Stimulated activated CD4-positive, alpha-beta T cell treated with anti-CD3 and anti-CD28 coated beads, Interleukin-12 subunit alpha, Interleukin-12 subunit beta, amount 100 ng/mL, for 24 hours (primary cell): ENCODE results near the gene MTRF1.
A peak's percentile ranks its signal among the peaks of the same experiment; 100 is the strongest.

Source experiments
- DNase-seq, 2 experiments: peaks; one replicate each; pipeline ENCODE4 v3.0.0-alpha.2; 2020; ENCODE audit warnings: low read depth in 2 of 2

Gene MTRF1

DNA sequence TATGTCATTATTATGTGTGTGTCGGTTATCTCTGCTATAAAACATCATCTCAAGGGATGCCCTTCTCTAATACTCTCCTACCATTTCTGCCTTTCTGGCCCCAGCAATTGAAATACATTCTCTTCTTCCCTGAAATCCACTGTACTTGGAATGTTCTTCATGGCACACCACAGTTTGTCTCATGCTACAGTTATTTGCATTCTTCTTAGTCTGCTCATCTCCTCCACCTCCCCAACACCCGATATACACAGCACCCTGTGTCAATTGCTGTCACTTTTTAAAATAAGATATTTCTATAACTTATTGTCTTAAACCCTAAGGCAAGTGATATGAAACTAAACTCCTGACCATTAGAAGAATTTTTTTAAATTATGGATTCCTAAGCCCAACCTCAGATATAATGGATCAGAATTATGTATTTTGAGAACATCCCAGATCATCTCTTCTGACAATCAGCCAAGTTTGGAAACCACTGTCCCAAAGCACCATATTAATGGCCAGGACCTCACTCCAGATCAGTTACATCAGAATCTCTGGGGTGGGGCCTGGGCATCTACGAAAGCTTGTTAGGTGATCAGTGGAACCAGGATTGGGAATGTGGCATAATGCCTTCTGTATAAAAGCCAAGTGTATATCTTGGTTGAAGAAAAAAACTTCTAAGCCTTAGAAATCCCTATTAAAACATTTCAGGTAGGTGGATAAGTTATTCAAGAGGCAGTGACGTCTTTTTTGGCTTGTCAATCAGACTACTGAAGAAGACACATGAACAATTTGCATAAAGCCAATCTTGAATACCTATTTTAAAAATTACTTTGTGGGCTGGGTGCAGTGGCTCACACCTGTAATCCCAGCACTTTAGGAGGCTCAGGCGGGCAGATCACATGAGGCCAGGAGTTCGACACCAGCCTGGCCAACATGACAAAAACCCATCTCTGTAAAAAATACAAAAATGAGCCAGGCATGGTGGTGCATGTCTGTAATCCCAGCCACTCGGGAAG, 39.0 kb downstream of the MTRF1 start:
- no peak for DNase-seq

DNA sequence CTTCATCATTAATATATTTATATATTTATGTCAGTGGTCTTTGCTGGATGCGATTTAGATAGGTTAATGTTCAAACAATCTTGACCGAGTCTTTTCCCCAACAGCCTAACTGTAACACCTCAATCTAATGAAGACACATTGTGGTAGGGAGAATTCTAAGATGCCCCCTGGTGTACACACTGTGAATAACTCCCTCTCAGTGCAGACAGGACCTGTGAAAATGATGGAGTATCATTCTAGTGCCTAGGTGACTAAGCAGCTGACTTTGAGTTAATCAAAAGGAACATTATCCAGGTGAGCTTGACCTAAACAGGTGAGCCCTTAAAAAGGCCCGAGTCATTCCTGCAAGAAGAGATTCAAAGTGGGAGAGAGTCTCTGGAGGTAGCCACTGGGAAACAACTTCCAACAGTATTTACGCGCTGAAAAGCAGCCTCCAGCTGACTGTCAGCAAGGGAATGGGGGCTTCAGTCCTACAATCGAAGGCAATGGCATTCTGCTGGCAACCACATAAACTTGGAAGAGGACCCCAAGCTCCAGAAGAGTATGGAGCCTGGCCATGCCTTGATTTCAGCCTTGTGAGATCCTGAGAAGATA, 41.0 kb downstream of the MTRF1 start:
- peak; percentile 7 to 26 for DNase-seq

DNA sequence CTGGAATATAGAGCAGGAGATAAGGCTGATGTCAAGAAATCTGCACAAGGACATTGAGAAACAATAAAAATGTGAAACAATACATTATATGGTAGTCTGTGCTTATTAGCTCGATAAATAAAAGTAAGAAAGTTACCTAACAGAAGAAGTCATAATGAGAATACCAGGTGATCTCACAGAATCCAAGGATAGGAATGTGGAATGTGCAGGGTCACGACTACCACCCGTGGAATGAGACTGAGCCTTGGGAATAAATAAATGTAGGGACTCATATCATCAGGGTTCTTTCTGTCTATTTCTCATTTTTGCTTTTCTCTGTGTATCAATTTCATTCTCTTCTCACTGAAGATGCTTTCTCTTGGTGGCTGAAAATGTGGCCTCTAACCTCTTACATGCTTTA, 43.0 kb downstream of the MTRF1 start:
- DNase-seq = no peak

DNA sequence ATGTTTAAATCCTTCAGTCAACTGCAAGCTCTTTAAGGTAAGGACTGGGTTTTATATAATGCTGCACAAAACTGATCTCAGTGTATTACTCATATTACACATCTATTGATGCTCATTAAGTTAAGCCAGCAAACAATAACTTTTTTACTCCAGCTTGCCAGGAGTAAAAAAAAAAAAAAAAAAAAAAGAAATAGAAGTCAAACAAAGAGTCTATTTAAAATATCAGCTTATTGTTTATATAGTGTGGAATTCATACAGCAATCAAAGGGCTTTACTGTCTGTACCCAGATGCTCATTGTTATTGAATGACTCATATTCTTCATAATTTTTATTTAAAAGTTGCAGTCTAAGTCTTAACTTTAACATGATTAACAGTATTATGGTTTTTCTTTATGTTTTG, 47.2 kb downstream of the MTRF1 start:
- no peak for DNase-seq

DNA sequence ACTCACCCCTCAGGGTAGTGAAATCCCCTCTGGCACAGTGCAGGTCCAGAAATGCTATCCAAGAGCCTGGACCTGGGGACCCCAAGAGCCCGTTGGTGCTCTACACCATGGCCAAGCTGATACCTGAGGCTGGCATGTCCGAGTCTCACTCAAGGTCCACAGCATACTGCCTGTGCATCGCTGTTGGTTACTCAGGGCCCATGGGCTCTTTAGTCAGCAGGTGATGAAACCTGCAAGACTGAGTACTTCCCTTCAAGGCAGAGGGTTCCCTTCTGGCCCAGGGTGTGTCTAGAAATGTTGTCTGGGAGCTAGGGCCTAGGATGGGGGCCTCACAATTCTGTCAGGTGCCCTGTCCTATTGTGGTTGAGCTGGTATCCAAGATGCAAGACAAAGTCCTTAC, 49.5 kb downstream of the MTRF1 start:
- DNase-seq = no peak

DNA sequence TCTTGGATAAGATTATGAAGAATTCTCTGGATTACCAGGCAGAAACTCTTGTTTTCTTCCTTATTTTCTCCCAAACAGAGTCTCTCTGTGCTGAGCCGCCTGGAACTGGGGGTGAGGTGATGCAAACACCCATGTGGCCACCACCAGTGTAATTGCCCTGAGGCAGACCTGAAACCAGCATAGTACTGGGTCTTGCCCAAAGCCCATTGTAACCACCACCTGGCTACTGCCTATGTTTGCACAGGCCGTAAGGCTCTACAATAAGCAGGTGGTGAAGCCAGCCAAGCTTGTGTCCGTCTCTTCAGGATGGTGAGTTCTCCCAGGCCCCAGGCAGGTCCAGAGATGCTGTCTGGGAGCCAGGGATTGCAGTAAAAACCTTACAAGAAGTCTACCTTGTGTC, 50.1 kb downstream of the MTRF1 start:
- no peak for DNase-seq

DNA sequence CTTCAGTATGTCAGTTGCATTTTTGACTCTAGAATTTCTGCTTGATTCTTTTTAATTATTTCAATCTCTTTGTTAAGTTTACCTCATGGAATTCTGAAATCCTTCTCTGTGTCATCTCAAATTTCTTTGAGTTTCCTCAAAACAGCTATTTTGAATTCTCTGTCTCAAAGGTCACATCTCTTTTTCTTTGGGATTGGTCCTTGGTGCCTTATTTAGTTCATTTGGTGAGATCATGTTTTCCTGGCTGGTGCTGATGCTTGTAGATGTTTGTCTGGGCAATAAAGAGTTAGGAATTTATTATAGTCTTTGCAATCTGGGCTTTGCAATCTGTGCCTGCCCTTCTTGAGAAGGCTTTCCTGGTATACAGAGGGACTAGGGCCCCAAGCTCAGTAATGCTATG, 50.5 kb downstream of the MTRF1 start:
- DNase-seq = no peak

DNA sequence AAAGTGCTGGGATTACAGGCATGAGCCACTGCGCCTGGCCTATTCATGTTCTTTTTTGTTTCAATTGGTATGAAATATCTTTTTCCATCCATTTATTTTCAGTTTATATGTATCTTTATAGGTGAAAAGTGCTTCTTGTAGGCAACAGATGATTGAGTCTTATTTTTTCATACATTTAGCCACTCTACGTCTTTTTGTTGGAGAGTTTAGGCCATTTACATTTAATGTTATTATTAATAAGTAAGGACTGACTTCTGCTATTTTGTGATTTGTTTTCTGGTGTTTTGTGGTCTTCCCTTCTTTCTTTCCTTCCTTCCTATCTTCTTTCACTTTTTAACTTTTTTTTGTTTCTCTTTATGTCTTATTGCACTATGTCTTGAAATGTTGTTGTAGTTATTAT, 52.3 kb downstream of the MTRF1 start:
- DNase-seq = no peak

DNA sequence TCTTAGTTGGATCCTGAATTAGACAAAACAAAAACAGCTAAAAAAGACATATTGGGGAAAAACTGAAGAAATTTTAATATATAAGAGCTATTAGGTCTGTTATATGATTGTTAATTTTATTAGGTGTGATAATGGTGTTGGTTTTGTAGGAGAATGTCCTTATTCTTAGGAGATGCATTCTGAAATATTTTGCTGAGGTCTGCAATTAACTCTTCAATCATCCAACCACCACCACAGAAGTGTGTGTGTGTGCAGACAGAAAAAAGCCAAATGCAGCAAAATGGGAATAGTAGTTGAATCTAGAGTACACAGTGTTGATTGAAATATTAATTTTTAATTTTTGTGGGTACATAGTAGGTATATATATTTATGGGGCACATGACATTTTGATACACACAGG, 56.9 kb downstream of the MTRF1 start:
- no peak for DNase-seq

DNA sequence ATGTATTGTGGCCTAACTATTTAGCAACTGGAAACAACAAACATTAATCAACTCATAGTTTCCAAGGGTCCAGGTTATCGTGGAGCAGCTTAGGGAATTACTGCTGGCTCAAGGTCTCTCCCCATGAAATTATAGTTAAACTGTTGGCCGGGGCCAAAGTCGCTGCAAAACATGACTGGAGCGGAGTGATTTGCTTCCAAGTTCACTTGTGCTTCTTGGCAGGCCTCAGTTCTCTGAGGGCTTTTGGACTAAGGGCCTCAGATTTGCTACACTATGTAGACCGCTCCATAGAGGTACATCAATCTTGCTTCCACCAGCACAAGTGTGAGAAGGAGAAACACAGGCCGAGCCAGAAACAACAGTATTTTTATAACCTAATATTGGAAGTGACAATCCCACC, 59.6 kb downstream of the MTRF1 start:
- DNase-seq = no peak

DNA sequence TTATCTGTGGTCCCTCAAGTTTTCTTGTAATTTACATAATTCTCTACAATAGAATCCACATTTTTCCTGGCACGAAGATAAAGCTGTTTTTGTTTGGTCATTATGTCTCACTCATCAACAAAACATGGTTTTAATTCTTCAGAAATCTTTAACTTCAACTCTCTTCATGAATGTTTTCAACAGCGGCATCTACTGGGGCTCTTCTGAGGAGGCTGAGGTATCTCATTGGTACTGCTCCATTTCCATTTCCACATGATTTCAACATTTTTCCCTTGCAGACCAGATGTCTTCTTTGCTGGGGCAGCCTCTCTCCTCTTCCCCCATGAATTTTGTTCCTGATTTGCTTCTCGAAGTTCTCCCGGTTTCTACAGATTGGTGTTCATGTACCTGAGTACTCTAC, 63.2 kb downstream of the MTRF1 start:
- no peak for DNase-seq

DNA sequence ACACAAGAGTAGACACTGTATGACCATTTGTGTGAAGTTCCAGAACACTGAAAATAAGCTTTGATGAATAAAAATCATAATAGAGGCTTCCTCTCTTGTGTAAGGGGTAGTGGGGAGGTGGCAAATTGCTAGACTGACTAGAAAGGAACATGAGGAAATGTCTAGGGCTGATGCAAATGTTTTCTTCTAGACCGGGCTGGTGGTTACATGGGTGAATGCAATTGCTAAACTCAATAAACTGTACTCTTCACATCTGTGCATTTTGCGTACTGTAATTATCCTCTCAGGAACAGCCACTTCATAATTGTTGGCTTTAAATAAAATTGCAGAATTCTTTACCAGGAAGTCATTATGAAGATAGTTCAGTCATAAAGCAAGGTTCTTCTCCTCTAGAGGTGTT, 63.9 kb downstream of the MTRF1 start:
- DNase-seq = no peak

DNA sequence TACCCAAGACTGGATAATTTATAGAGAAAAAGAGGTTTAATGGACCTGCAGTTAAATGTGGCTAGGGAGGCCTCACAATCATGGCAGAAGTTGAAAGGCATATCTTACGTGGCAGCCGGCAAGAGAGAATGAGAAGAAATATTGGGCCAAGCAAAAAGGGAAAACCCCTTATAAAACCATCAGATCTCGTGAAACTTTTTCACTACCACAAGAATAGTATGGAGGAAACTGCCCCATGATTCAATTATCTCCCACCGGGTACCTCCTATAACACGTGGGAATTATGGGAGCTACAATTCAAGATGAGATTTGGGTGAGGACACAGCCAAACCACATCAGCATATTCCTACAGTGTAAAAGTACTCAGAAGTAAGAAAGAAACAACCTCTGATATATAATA, 64.3 kb downstream of the MTRF1 start:
- DNase-seq = no peak

DNA sequence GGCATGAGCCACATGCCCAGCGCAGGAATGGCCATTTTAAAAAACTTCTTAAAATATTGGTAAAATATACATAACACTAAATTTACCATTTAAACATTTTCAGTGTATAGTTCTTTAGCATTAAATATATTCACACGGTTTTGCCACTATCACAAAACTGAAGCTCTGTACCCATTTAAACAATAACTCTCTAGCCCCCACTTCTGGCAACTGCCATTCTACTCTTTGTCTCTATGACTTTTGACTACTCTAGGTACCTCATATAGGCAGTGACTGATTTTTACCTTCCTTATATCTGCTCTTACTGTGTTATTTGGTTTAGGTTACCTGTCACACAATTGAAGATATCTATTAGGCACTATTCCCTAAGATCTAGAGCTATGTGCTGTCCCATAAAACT, 66.8 kb downstream of the MTRF1 start:
- no peak for DNase-seq

DNA sequence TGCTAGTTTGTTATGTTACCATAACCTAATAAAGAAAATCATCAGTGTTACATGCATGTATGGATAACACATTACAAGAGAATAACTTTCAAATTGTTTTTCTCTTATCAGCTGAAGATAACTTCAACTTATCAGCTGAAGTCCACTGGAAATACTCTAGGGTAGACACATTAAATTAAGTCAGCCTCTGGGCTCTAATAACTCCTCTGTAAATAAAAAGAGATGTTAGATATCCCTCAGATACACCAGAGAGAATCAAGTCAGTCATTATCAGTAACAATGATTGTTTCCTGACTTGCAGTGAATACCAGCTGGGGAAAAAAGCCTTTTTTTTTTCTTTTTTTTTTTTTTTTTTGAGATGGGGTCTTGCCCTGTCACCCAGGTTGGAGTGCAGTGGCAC, 67.4 kb downstream of the MTRF1 start:
- DNase-seq = no peak

DNA sequence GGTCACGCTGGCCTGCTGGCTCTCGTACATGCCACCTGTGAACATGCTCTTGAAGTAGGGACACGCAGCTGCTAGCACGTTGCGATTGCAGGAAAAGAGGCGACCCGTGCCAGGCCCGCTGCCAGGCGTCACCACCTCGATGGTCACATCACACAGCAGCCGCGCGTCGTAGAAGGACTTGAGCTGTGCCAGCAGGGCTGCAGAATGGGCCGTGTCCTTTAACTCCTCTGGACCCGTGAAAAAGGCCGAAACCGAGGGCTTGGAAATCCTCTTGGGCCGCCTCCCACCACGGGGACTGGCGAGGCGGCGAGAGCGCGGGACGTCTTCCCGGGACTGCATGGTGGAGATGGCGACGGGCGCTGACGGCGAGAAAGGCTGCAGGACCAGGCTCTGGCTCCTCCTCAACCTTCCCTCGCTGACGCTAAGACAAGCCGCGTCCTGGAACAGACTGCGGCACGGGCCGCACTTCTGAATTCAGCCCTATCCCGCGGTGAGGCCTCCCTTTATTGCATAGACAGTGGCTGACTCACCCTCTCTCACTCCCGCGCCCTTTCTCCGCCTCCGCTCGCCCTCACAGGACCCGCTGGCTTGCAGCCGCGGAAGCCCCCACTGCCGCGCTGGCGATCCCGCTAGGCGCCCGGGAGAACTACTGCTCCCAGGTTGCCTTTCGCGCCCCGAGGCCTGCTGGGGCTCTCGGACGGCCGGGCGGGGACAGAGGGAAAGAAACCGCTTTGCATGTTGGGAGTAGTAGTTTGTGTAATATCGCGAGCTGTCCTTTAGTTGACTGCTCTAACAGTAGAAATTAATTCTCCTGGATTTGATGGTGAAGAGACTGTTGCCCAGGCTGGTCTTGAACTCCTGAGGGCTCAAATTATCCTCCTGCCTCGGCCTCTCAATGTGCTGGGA, 69.2 kb downstream of the MTRF1 start, which contains the start of gene KBTBD7:
Gene KBTBD7 (minus strand): TSS at position 651 of the 906 bp plus-strand sequence. CDS start 312 bp downstream, at position 339.
- DNase-seq = peak; percentile 88 to 89

DNA sequence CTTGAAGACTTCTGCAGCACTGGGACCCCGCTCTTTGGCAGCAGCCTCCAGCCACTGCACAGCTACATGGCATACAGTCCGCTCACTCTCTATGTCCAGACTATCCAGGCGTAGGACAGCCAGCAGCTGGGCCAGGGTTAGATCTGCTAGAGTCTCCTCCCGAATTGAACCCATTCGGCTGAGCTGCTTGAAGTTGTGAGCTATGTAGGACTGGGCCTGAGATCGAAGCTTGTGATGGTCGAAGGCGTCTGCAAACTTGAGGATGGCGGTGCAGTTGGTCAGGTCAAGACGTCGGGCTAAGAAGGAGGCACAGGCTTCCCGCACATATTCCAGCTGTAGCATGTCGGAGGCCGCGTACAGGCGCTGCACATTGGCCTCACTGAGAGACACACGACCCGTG, 69.9 kb downstream of the MTRF1 start:
- no peak for DNase-seq

DNA sequence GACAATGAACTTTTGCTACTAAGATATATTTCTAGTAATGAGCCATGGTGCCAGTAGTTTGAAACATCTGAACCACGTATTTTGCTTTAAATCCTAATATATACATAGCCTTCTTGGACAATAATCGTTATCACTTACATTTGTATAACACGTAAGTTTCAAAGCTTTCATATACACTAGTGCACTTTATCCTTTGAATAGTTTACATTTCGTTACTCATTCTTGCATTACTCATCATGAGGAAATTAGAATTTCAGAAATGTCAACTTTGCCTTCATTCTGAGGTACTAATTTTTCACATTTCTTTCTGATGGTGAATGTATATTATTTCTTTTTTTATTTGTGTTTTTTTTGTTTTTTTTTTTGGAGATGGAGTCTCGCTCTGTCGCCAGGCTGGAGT, 74.8 kb downstream of the MTRF1 start:
- DNase-seq = no peak

DNA sequence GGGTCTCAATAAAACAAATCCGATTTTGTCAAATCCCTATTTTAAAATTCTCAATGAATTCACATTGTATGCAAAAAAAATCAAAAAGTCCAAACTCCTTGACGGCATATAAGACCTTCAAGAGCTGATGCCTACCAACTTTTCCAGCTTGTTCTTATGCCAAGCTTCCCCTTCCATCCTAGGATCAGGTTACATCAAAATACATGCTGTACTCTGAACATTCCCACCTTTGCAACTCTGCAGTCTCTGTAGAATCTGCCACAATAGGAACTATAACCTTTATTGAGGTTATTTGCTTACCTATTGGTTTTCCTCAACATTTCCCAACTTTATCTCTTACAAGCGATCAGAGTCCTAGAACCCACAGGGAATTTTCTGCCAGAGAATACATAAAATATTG, 76.9 kb downstream of the MTRF1 start:
- no peak for DNase-seq

DNA sequence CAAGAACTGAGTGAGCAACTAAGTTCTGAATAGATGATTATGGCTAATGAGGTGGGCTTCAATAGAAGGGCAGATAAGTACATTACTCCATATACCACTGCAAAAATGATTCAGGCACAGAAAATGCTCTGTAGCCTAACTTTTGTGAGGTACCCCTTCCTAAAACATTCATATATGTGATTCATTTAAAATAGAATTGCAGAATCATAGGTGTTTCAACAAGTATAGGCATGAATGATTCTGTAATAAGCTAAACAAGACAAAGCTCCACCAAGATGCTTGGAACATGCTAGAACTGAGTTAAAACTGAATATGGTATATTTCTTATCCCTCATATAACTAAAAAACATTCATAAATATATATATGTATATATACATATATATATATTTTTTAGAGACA, 81.1 kb downstream of the MTRF1 start:
- DNase-seq = no peak

DNA sequence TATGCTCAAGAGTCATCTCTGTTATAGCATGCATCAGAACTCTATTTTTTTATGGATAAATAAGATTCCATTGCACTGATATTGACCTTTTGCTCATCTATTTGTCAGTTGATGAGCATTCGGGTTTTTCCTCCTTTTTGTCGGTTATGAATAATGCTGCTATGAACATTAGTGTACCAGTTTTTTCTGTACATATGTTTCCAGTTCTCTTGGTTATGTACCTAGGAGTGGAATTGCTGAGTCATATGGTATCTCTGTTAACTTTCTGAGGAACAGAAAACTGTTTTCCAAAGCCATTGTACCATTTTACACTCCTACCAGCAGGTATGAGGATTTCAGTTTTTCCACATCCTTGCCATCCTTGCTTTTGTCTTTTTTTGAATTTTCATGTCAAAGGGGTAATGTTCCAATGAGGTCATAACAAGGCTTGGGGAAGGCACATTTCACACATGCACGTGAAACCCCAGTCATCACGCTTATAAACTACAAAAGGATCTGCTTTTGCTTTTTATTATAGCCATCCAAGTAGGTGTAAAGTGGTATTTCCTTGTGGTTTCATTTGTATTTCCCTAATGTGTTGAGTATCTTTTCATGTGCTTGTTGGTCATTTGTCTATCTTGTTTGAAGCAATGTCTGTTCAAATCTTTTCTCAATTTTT, 83.7 kb downstream of the MTRF1 start:
- DNase-seq = no peak

DNA sequence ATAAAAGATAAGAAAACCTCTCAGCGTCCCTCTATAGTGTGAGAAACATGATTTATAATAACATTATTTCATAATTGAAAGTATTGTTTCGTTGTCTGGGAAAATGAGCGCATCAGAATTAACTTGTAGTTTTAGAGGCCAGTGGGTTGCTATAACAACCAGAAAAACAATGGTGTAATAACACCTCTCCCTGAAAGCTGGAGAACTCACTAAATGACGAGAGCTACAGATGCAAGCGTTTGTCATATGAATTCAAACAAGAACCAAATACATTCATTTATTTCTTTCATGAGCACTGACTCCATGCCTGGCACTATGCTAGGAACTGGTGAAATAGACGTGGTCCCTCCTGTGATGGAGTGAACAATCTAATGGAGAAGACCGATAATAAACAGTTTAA, 85.3 kb downstream of the MTRF1 start:
- DNase-seq = no peak
